Loucy (cell line): ENCODE data around the gene F11R.

Experiments used
- H2AFZ ChIP-seq: fragments of 200-600 bp; sonication (generic); 2 replicates; pipeline ENCODE4 v1.6.0; 2016; ENCODE audit warnings: antibody characterized with exemption, mild to moderate bottlenecking, low read length, moderate library complexity
- H3F3A ChIP-seq: fragments of 200-600 bp; 2 replicates; pipeline ENCODE4 v1.6.0; 2016; ENCODE audit warnings: antibody characterized with exemption, low read depth, mild to moderate bottlenecking
- H3K27me3 ChIP-seq: fragments of 200-600 bp; sonication (generic); 2 replicates; pipeline ENCODE4 v1.6.1; 2014; ENCODE audit warnings: low read length, mild to moderate bottlenecking; ENCODE audit not compliant: insufficient read depth, poor library complexity, severe bottlenecking
- H3K36me3 ChIP-seq: fragments of 200-600 bp; sonication (generic); 2 replicates; pipeline ENCODE4 v1.6.1; 2016; ENCODE audit warnings: low read length; ENCODE audit not compliant: insufficient read depth
- H3K4me1 ChIP-seq: fragments of 200-600 bp; sonication (generic); 2 replicates; pipeline ENCODE4 v1.5.1; 2014; ENCODE audit warnings: low read length, mild to moderate bottlenecking; ENCODE audit not compliant: insufficient read depth, poor library complexity, severe bottlenecking
- H3K4me2 ChIP-seq: fragments of 200-600 bp; sonication (generic); 2 replicates; pipeline ENCODE4 v1.6.0; 2014; ENCODE audit warnings: antibody characterized with exemption, low read length, low read depth, mild to moderate bottlenecking; ENCODE audit not compliant: poor library complexity, severe bottlenecking
- H3K4me3 ChIP-seq: fragments of 200-600 bp; sonication (generic); 2 replicates; pipeline ENCODE4 v1.5.1; 2014; ENCODE audit warnings: low read length, mild to moderate bottlenecking, mixed read lengths; ENCODE audit not compliant: poor library complexity, severe bottlenecking
- H3K79me2 ChIP-seq: fragments of 200-600 bp; sonication (generic); 2 replicates; pipeline ENCODE4 v1.6.1; 2014; ENCODE audit warnings: low read length; ENCODE audit not compliant: insufficient read depth
- H3K9ac ChIP-seq: fragments of 200-600 bp; sonication (generic); 2 replicates; pipeline ENCODE4 v1.6.0; 2014; ENCODE audit warnings: mild to moderate bottlenecking, low read depth, low read length, moderate library complexity; ENCODE audit not compliant: poor library complexity, severe bottlenecking
- H3K9me2 ChIP-seq: fragments of 200-600 bp; sonication (generic); replicated peaks from 2 replicates; pipeline ENCODE4 v1.6.1; 2016; ENCODE audit warnings: low read depth, low read length, mixed read lengths
- H3K9me3 ChIP-seq: fragments of 200-600 bp; sonication (generic); 2 replicates; pipeline ENCODE4 v1.6.1; 2014; ENCODE audit warnings: mild to moderate bottlenecking, antibody characterized with exemption, low read length, low read depth; ENCODE audit not compliant: insufficient read depth
- H4K20me1 ChIP-seq: fragments of 200-600 bp; sonication (generic); 2 replicates; pipeline ENCODE4 v1.6.0; 2014; ENCODE audit warnings: antibody characterized with exemption, low read length, mild to moderate bottlenecking; ENCODE audit not compliant: insufficient read depth, poor library complexity, severe bottlenecking
- EZH2phosphoT487 ChIP-seq: fragments of 200-600 bp; IDR thresholded peaks from 2 replicates; pipeline ENCODE4 v1.6.1; 2018; ENCODE audit warnings: antibody characterized with exemption, mild to moderate bottlenecking, moderate library complexity, borderline replicate concordance
- TF ChIP-seq, protein P1 (sequence below): fragments of 200-600 bp; sonication (generic); conservative IDR thresholded peaks from 2 replicates; pipeline ENCODE4 v1.5.1; 2014; ENCODE audit warnings: mild to moderate bottlenecking, antibody characterized with exemption, low read length

F11R gene

DNA sequence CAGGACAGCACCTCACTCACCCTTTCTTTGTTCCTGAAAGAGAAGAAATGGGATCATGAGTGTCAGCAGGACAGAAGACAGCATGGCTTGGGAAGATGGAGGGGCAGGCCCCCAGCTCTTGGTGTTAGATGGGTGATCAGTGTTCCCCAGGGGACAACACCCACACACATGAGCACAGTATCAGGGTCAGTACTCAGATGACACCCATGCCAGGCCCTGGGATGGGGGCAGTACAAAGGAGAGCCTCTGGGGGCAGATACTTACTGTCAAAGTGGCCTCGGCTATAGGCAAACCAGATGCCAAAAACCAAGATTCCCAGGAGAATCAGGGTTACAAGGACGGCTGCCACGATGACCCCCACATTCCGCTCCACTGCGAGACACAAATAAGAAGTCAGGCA lies 21.6 kb downstream of the F11R start:
- peaks cover 3% of the 10 kb centered on the region for H3K4me1 ChIP-seq
- no peak for TF ChIP-seq EZH2phosphoT487
- TF ChIP-seq, protein P1, sequence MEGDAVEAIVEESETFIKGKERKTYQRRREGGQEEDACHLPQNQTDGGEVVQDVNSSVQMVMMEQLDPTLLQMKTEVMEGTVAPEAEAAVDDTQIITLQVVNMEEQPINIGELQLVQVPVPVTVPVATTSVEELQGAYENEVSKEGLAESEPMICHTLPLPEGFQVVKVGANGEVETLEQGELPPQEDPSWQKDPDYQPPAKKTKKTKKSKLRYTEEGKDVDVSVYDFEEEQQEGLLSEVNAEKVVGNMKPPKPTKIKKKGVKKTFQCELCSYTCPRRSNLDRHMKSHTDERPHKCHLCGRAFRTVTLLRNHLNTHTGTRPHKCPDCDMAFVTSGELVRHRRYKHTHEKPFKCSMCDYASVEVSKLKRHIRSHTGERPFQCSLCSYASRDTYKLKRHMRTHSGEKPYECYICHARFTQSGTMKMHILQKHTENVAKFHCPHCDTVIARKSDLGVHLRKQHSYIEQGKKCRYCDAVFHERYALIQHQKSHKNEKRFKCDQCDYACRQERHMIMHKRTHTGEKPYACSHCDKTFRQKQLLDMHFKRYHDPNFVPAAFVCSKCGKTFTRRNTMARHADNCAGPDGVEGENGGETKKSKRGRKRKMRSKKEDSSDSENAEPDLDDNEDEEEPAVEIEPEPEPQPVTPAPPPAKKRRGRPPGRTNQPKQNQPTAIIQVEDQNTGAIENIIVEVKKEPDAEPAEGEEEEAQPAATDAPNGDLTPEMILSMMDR = no peak; the same call in 1 of the 2 replicates
- no peak overlapping the region for H2AFZ ChIP-seq
- H3F3A ChIP-seq = no peaks in the 10 kb centered on the region
- H3K9me2 ChIP-seq = no peaks in the 10 kb centered on the region
- H3K4me2 ChIP-seq = no peak overlapping the region
- no peaks in the 10 kb centered on the region for H3K27me3 ChIP-seq
- H3K79me2 ChIP-seq = no peaks in the 10 kb centered on the region
- H3K4me3 ChIP-seq = no peak overlapping the region
- no peaks in the 10 kb centered on the region for H4K20me1 ChIP-seq
- H3K9ac ChIP-seq = no peak overlapping the region
- H3K36me3 ChIP-seq = peaks cover 31% of the 10 kb centered on the region; the same call in 1 of the 2 replicates
- no peaks in the 10 kb centered on the region for H3K9me3 ChIP-seq

DNA sequence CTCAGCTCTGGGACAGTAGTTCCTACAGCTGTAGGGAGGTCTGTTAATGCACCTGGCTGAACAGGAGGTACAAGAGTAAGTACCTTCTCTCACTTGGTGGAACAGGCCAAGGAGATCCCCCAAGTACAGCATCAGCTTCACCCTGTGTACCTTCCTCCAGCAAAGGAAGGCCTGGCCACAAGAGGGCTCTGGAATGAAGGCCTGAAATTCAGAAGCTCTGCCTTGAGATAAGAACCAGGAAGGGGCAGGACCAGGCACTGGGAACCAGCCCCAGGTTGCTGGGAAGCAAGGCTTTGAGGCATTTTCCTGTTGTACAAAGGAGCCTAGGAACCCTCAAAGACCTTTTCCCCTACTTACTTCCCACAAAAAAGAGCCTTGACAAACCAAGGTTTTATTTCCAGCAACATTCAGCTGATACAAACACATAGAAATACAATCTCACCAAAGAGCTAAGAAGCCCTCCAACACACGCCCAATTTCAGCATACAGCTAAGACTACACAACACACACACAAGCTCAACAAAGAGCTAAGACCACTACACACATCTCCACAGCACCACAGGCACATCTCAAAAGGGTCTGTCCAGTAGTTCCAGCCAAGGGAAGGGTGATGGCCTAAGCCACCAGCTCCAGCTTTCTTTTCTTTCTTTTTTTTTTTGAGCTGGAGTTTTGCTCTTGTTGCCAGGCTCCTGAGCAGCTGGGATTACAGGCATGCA lies 23.5 kb downstream of the F11R start:
- Histone ChIP-seq H3K4me1 (peaks cover 3% of the 10 kb centered on the region), H3K4me2 (no peak overlapping the region), H4K20me1 (no peaks in the 10 kb centered on the region), H3F3A (no peaks in the 10 kb centered on the region), H3K4me3 (no peak overlapping the region), H3K79me2 (no peaks in the 10 kb centered on the region), H2AFZ (peak overlapping the region; percentile 5; the same call in 1 of the 2 replicates), H3K9ac (no peak overlapping the region), H3K27me3 (no peaks in the 10 kb centered on the region), H3K9me2 (no peaks in the 10 kb centered on the region), H3K9me3 (no peaks in the 10 kb centered on the region), H3K36me3 (peaks cover 31% of the 10 kb centered on the region; the same call in 1 of the 2 replicates)
- no peak for TF ChIP-seq EZH2phosphoT487
- TF ChIP-seq, protein P1 = peak; percentile 82

DNA sequence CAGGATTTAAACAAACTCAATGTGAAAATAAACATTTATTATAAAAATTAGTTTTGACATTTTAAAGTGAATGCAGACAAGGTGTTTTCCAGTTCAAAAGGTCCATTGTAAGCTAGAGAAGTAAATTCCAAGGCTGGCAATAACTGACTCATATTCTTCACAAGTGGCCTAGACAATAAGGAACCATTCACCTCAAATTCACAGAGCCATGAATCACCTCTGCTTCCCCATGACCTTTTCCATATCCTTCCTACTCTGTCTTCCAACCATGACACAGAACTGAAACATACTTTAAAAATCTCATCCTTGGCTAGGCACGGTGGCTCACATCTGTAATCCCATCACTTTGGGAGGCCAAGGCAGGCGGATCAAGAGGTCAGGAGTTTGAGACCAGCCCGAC lies 24.8 kb downstream of the F11R start:
- Histone ChIP-seq H3K4me2 (no peak overlapping the region), H4K20me1 (no peaks in the 10 kb centered on the region), H3K9me3 (no peaks in the 10 kb centered on the region), H3K79me2 (no peaks in the 10 kb centered on the region), H3K4me3 (no peak overlapping the region), H3K4me1 (peaks cover 3% of the 10 kb centered on the region), H3K27me3 (no peaks in the 10 kb centered on the region), H3K36me3 (peaks cover 31% of the 10 kb centered on the region; the same call in 1 of the 2 replicates), H3K9me2 (no peaks in the 10 kb centered on the region), H3F3A (no peaks in the 10 kb centered on the region), H2AFZ (no peak overlapping the region), H3K9ac (no peak overlapping the region)
- TF ChIP-seq, protein P1 = no peak
- TF ChIP-seq EZH2phosphoT487 = no peak
